HCT116 (cell line): ENCODE data around the gene UBQLN4. TPM values are rescaled to one million over a fixed set of nuclear protein-coding genes. Genes with fewer than 3 reads are reported as not detected.

Experiments
- ATAC-seq: fragments of 200-7000 bp; cut with Tn5 transposase; 2 replicates; pipeline ENCODE4 v1.9.1; 2020; ENCODE audit warnings: mild to moderate bottlenecking, moderate library complexity
- BruUV-seq: library from RNA; stranded (reverse); fragments of 400-500 nt; replicated peaks from 2 replicates; lab custom pipeline; 2021; lab: Mats Ljungman, UMichigan
- CTCF ChIA-PET: fragments of 300-600 bp; sonication (Branson Sonifier 250); formaldehyde crosslinking; loops from one replicate; lab custom pipeline; 2021; ENCODE audit warnings: antibody characterized with exemption; lab: Charles Lee
- POLR2A ChIA-PET: fragments of 300-600, 350-600 bp; sonication (Branson Sonifier 250); formaldehyde crosslinking; loops from one replicate; lab custom pipeline; 2021; ENCODE audit warnings: antibody characterized with exemption; lab: Charles Lee
- RAD21 ChIA-PET, 2 experiments: fragments of 300-600 bp; sonication (Branson Sonifier 250); formaldehyde crosslinking; loops; one replicate each; lab custom pipeline; 2023; ENCODE audit warnings: low total read pairs in 2 of 2; ENCODE audit not compliant: uncharacterized antibody in 2 of 2, unreplicated experiment in 2 of 2, low non-redundant PET in 1 of 2; lab: Charles Lee
- DNase-seq: peaks from one replicate; pipeline ENCODE4 v3.0.0-alpha.2; 2010; ENCODE audit warnings: low read depth, low spot score
- H2AFZ ChIP-seq: fragments of 200-600 bp; shearing (Covaris generic), sonication (generic); 2 replicates; pipeline ENCODE4 v1.6.1; 2017; ENCODE audit warnings: low read depth, mixed run types, mixed read lengths, antibody characterized with exemption, low read length; ENCODE audit not compliant: poor library complexity, severe bottlenecking
- H3K27ac ChIP-seq: 2 replicates; pipeline ENCODE4 v1.5.1; 2012; ENCODE audit warnings: low read depth, low read length
- H3K27me3 ChIP-seq: fragments of 200-600 bp; sonication (generic); 2 replicates; pipeline ENCODE4 v1.6.1; 2016; ENCODE audit warnings: mixed run types, low read length, mixed read lengths; ENCODE audit not compliant: insufficient read depth
- H3K36me3 ChIP-seq, 2 experiments: fragments of 200-500 bp in 1 of 2; fragments of 200-600 bp in 1 of 2; sonication (Bioruptor generic) in 1 of 2; sonication (generic) in 1 of 2; 2 replicates each; pipeline versions ENCODE4 v1.5.1 to v1.6.1; 2014 to 2016; ENCODE audit warnings: low read length in 2 of 2, inconsistent platforms in 1 of 2, mixed read lengths in 1 of 2, mixed run types in 1 of 2; ENCODE audit not compliant: insufficient read depth in 2 of 2, control insufficient read depth in 1 of 2
- H3K4me1 ChIP-seq, 2 experiments: fragments of 200-600 bp in 1 of 2; sonication (generic) in 1 of 2; 2 replicates each; pipeline versions ENCODE4 v1.5.1 to v1.6.1; 2012 to 2017; ENCODE audit warnings: low read length in 2 of 2, inconsistent platforms in 1 of 2, mild to moderate bottlenecking in 1 of 2, mixed read lengths in 1 of 2, mixed run types in 1 of 2, moderate library complexity in 1 of 2; ENCODE audit not compliant: insufficient read depth in 2 of 2, control insufficient read depth in 1 of 2
- H3K4me2 ChIP-seq: fragments of 200-600 bp; sonication (generic); 2 replicates; pipeline ENCODE4 v1.6.1; 2017; ENCODE audit warnings: mixed run types, low read length, mixed read lengths
- H3K4me3 ChIP-seq, 2 experiments: fragments of 200-600 bp in 1 of 2; sonication (generic) in 1 of 2; replicated peaks in 1 of 2; 2 replicates each; pipeline ENCODE4 v1.5.1; 2011 to 2016; ENCODE audit warnings: low read length in 2 of 2, control low read depth in 1 of 2, low read depth in 1 of 2, mild to moderate bottlenecking in 1 of 2, mixed read lengths in 1 of 2, mixed run types in 1 of 2
- H3K79me2 ChIP-seq: fragments of 200-600 bp; sonication (generic); 2 replicates; pipeline ENCODE4 v1.6.1; 2017; ENCODE audit warnings: mild to moderate bottlenecking, mixed run types, low read length, moderate library complexity, mixed read lengths; ENCODE audit not compliant: insufficient read depth
- H3K9ac ChIP-seq: fragments of 200-600 bp; sonication (generic); 2 replicates; pipeline ENCODE4 v1.6.1; 2016; ENCODE audit warnings: low read length, mixed read lengths
- H3K9me2 ChIP-seq: fragments of 200-600 bp; sonication (generic), shearing (Covaris generic); 2 replicates; pipeline ENCODE4 v1.6.1; 2017; ENCODE audit warnings: mixed run types, mild to moderate bottlenecking, moderate library complexity; ENCODE audit not compliant: insufficient read depth
- H3K9me3 ChIP-seq, 2 experiments: fragments of 200-500 bp in 1 of 2; fragments of 200-600 bp in 1 of 2; sonication (Bioruptor generic) in 1 of 2; sonication (generic) in 1 of 2; 2 replicates each; pipeline ENCODE4 v1.6.1; 2014 to 2017; ENCODE audit warnings: low read length in 2 of 2, mixed read lengths in 2 of 2, inconsistent platforms in 1 of 2, low read depth in 1 of 2, mild to moderate bottlenecking in 1 of 2, mixed run types in 1 of 2, moderate library complexity in 1 of 2; ENCODE audit not compliant: control insufficient read depth in 1 of 2, insufficient read depth in 1 of 2
- H4K20me1 ChIP-seq: fragments of 200-600 bp; sonication (generic), shearing (Covaris generic); 2 replicates; pipeline ENCODE4 v1.6.1; 2017; ENCODE audit warnings: mixed run types, mild to moderate bottlenecking, moderate library complexity; ENCODE audit not compliant: insufficient read depth
- CEBPB ChIP-seq: IDR thresholded peaks from 2 replicates; pipeline ENCODE4 v1.6.1; 2012; ENCODE audit warnings: low read depth
- EZH2 ChIP-seq: fragments of 200-600 bp; sonication (generic); IDR thresholded peaks from 2 replicates; pipeline ENCODE4 v1.6.1; 2017; ENCODE audit warnings: antibody characterized with exemption, mixed run types
- EZH2phosphoT487 ChIP-seq: fragments of 200-600 bp; IDR thresholded peaks from 2 replicates; pipeline ENCODE4 v1.6.1; 2018; ENCODE audit warnings: antibody characterized with exemption, borderline replicate concordance
- FOSL1 ChIP-seq: IDR thresholded peaks from 2 replicates; pipeline ENCODE4 v1.6.1; 2012; ENCODE audit warnings: low read depth
- JUND ChIP-seq: IDR thresholded peaks from 2 replicates; pipeline ENCODE4 v1.6.1; 2012
- MAX ChIP-seq: IDR thresholded peaks from 2 replicates; pipeline ENCODE4 v1.6.1; 2012
- POLR2A ChIP-seq: IDR thresholded peaks from 2 replicates; pipeline ENCODE4 v1.7.0; 2011; ENCODE audit warnings: borderline replicate concordance; ENCODE audit not compliant: insufficient read depth, insufficient read length; ENCODE audit errors: extremely low read depth
- POLR2AphosphoS5 ChIP-seq: IDR thresholded peaks from 2 replicates; pipeline ENCODE4 v1.6.1; 2011; ENCODE audit warnings: mild to moderate bottlenecking, low read depth, low read length, moderate library complexity
- RAD21 ChIP-seq: IDR thresholded peaks from 2 replicates; pipeline ENCODE4 v1.6.1; 2012; ENCODE audit warnings: low read depth, mild to moderate bottlenecking
- SIN3A ChIP-seq: IDR thresholded peaks from 2 replicates; pipeline ENCODE4 v1.6.1; 2012; ENCODE audit warnings: low read depth
- SRF ChIP-seq: IDR thresholded peaks from 2 replicates; pipeline ENCODE4 v1.6.1; 2012; ENCODE audit warnings: low read depth
- ZBTB33 ChIP-seq: IDR thresholded peaks from 2 replicates; pipeline ENCODE4 v1.6.1; 2011; ENCODE audit warnings: mild to moderate bottlenecking, low read length, moderate library complexity; ENCODE audit not compliant: insufficient replicate concordance; ENCODE audit errors: extremely low read depth
- ZFX ChIP-seq: fragments of 450-650 bp; IDR thresholded peaks from 2 replicates; pipeline ENCODE4 v1.6.1; 2017
- ZNF274 ChIP-seq: fragments of 200-500 bp; sonication (Bioruptor generic); IDR thresholded peaks from 2 replicates; pipeline ENCODE4 v1.6.1; 2014; ENCODE audit warnings: mild to moderate bottlenecking, low read depth, low read length, inconsistent platforms
- intact Hi-C: fragments of 100-400 bp; cut with micrococcal nuclease; formaldehyde crosslinking; loops from 2 replicates; pipeline ENCODE4 v1.10.0; 2022
- total RNA-seq: library from RNA; stranded (reverse); gene quantifications from one replicate; pipeline ENCODE4 v1.2.1, GENCODE V29; 2021; ENCODE audit not compliant: unreplicated experiment
- TF ChIP-seq, protein P1 (sequence below), 3 experiments: fragments of 200-600 bp in 1 of 3; sonication (generic) in 1 of 3; IDR thresholded peaks in 2 of 3; conservative IDR thresholded peaks in 1 of 3; 2 replicates each; pipeline ENCODE4 v1.5.1; 2012 to 2017; ENCODE audit warnings: low read depth in 2 of 3, low read length in 2 of 3, antibody characterized with exemption in 1 of 3, borderline replicate concordance in 1 of 3, control low read depth in 1 of 3, mild to moderate bottlenecking in 1 of 3, mixed read lengths in 1 of 3, mixed run types in 1 of 3, moderate library complexity in 1 of 3; ENCODE audit not compliant: insufficient read depth in 1 of 3
- TF ChIP-seq, protein P2 (sequence below): IDR thresholded peaks from 2 replicates; pipeline ENCODE4 v1.6.1; 2012; ENCODE audit warnings: low read depth

Gene UBQLN4
- total RNA-seq, 1 experiment from 2014 or later: 68.4 TPM

DNA sequence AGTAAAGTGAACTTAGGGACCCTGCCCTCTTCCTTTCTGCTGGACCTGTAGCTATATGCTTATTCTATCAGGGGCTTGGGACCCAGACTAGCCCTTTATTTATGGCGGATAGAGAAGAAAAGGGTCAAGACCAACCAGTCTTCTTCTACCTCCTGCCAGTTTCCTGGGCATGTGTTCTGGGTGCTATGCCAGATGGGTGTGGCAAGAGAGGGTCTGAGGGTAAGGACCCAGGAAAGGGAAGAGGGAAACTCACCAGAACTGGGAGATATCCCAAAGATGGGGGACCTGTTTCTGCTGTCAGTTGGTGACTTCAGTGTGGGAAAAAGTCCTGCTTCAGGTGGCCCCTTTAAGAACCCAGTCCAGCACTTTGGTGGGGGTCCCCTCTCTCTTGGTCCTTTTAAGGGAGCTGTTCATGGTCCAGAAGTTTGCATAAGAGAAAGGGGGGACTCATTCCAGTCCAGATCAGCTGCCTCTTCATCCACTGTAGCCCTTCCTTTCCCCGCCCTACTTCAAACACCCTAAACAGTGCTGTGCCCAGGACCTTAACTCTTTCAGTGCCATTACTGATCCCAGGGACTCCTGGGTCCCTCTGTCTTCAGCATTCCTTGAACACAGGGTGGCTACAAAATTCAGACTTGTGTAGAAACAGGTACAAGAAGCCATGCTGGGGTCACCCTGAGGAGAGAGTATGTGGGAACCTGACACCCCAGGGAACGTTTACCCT lies 51.2 kb downstream of the UBQLN4 start:
- ATAC-seq (0 out of 2 replicates have a peak, but pooled peaks have one; percentile 19), DNase-seq (no peak)
- Histone ChIP-seq H4K20me1 (no peaks in the 10 kb centered on the region), H3K9ac (no peak overlapping the region), H3K36me3 (no peaks in the 10 kb centered on the region), H2AFZ (no peak overlapping the region), H3K4me2 (peak overlapping the region; percentile 75), H3K9me2 (no peaks in the 10 kb centered on the region), H3K4me1 (peaks cover 7 to 48% of the 10 kb centered on the region in 2 experiments), H3K4me3 (0 out of 4 replicates have a peak overlapping the region, but pooled peaks of 1 of the 2 experiments have one; percentile 5), H3K9me3 (no peaks in the 10 kb centered on the region), H3K27ac (no peak overlapping the region), H3K79me2 (no peaks in the 10 kb centered on the region), H3K27me3 (no peaks in the 10 kb centered on the region)
- intact Hi-C loops: loop anchor here (10.0 kb wide), 1 partner anchor 62 kb away; the partner anchor contains the start of gene RAB25
- ChIA-PET CTCF (no interaction called here), RAD21 (no interaction called here), POLR2A (no interaction called here)
- BruUV-seq: no TSS peak
- TF ChIP-seq ZNF274 (no peak), ZBTB33 (no peak), FOSL1 (no peak), ZFX (no peak), JUND (no peak), EZH2phosphoT487 (no peak), SIN3A (no peak), MAX (no peak), CEBPB (no peak), EZH2 (no peak), RAD21 (no peak), POLR2A (no peak), POLR2AphosphoS5 (no peak), SRF (no peak)
- TF ChIP-seq, protein P1, sequence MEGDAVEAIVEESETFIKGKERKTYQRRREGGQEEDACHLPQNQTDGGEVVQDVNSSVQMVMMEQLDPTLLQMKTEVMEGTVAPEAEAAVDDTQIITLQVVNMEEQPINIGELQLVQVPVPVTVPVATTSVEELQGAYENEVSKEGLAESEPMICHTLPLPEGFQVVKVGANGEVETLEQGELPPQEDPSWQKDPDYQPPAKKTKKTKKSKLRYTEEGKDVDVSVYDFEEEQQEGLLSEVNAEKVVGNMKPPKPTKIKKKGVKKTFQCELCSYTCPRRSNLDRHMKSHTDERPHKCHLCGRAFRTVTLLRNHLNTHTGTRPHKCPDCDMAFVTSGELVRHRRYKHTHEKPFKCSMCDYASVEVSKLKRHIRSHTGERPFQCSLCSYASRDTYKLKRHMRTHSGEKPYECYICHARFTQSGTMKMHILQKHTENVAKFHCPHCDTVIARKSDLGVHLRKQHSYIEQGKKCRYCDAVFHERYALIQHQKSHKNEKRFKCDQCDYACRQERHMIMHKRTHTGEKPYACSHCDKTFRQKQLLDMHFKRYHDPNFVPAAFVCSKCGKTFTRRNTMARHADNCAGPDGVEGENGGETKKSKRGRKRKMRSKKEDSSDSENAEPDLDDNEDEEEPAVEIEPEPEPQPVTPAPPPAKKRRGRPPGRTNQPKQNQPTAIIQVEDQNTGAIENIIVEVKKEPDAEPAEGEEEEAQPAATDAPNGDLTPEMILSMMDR (IDR thresholded peaks at IDR 0.05 in 2 of 3, conservative IDR thresholded peaks at IDR 0.05 in 1 of 3; ENCODE audit: borderline replicate concordance in 1 of 3, insufficient read depth in 1 of 3, low read depth in 2 of 3, low read length in 2 of 3): no peak
- TF ChIP-seq, protein P2, sequence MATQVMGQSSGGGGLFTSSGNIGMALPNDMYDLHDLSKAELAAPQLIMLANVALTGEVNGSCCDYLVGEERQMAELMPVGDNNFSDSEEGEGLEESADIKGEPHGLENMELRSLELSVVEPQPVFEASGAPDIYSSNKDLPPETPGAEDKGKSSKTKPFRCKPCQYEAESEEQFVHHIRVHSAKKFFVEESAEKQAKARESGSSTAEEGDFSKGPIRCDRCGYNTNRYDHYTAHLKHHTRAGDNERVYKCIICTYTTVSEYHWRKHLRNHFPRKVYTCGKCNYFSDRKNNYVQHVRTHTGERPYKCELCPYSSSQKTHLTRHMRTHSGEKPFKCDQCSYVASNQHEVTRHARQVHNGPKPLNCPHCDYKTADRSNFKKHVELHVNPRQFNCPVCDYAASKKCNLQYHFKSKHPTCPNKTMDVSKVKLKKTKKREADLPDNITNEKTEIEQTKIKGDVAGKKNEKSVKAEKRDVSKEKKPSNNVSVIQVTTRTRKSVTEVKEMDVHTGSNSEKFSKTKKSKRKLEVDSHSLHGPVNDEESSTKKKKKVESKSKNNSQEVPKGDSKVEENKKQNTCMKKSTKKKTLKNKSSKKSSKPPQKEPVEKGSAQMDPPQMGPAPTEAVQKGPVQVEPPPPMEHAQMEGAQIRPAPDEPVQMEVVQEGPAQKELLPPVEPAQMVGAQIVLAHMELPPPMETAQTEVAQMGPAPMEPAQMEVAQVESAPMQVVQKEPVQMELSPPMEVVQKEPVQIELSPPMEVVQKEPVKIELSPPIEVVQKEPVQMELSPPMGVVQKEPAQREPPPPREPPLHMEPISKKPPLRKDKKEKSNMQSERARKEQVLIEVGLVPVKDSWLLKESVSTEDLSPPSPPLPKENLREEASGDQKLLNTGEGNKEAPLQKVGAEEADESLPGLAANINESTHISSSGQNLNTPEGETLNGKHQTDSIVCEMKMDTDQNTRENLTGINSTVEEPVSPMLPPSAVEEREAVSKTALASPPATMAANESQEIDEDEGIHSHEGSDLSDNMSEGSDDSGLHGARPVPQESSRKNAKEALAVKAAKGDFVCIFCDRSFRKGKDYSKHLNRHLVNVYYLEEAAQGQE: no peak
